K562 (cell line): ENCODE results near the gene RCL1. TPM values are rescaled to one million over a fixed set of nuclear protein-coding genes. Genes with fewer than 3 reads are reported as not detected.

Experiments used
- BACH1 ChIP-seq: fragments of 200-800 bp; sonication (Bioruptor generic); IDR thresholded peaks from 2 replicates; pipeline ENCODE4 v1.6.1; 2016; ENCODE audit warnings: missing genetic modification characterization, missing compliant biosample characterization
- BCOR ChIP-seq: fragments of 450-650 bp; IDR thresholded peaks from 2 replicates; pipeline ENCODE4 v1.6.1; 2016
- CHCHD3 ChIP-seq: fragments of 250-450 bp; sonication (Bioruptor Pico); IDR thresholded peaks from 2 replicates; pipeline ENCODE4 v2.1.2; 2022; ENCODE audit warnings: mild to moderate bottlenecking
- CREM ChIP-seq: IDR thresholded peaks from 2 replicates; pipeline ENCODE4 v1.6.1; 2014; ENCODE audit warnings: antibody characterized with exemption, low read depth
- CUX1 ChIP-seq: fragments of 200-800 bp; sonication (Bioruptor generic); IDR thresholded peaks from 2 replicates; pipeline ENCODE4 v1.6.1; 2016; ENCODE audit warnings: missing genetic modification characterization, missing compliant biosample characterization
- HDAC1 ChIP-seq, 2 experiments: fragments of 450-650 bp; IDR thresholded peaks; 2 replicates each; pipeline ENCODE4 v1.6.1; 2016 to 2017; ENCODE audit warnings: inconsistent platforms in 1 of 2, mild to moderate bottlenecking in 1 of 2, moderate library complexity in 1 of 2
- NFE2 ChIP-seq: IDR thresholded peaks from 2 replicates; pipeline ENCODE4 v1.6.1; 2014; ENCODE audit warnings: antibody characterized with exemption, low read depth
- PHF21A ChIP-seq: fragments of 450-650 bp; IDR thresholded peaks from 2 replicates; pipeline ENCODE4 v1.6.1; 2017; ENCODE audit warnings: low read depth, borderline replicate concordance
- SETDB1 ChIP-seq: IDR thresholded peaks from one replicate; pipeline ENCODE4 v1.6.1; 2012; ENCODE audit warnings: low read length, control low read depth, inconsistent platforms
- TFAP4 ChIP-seq: sonication (generic); formaldehyde crosslinking; IDR thresholded peaks from 2 replicates; pipeline ENCODE4 v1.8.0; 2022; ENCODE audit warnings: missing genetic modification reagents, mild to moderate bottlenecking, moderate library complexity, borderline replicate concordance
- ZEB2 ChIP-seq: fragments of 450-650 bp; IDR thresholded peaks from 2 replicates; pipeline ENCODE4 v1.6.1; 2016
- polyA plus RNA-seq, 8 experiments: library from polyadenylated mRNA; depleted of rRNA in 4 of 8; stranded (reverse) in 5 of 8; unstranded in 3 of 8; fragments of >200 nt; fragmentation: Nextera tagmentation in 2 of 8; fragmentation: Illumina TruSeq in 1 of 8; extraction: Ambion mirVana in 2 of 8; extraction: Trizol in 1 of 8; gene quantifications; 2 replicates each; pipeline versions ENCODE4 v1.2.1 to v1.2.3, GENCODE V29; 2011 to 2014; ENCODE audit warnings: inconsistent platforms in 1 of 8, missing spikeins in 1 of 8
- total RNA-seq, 7 experiments: library from RNA; depleted of rRNA in 6 of 7; stranded (reverse); fragments of >200 nt in 6 of 7; fragmentation: Illumina TruSeq in 2 of 7; extraction: Trizol in 2 of 7; gene quantifications; 2 replicates each; pipeline versions ENCODE4 v1.2.1 to v1.2.3, GENCODE V29; 2011 to 2021; ENCODE audit warnings: low replicate concordance in 1 of 7
- TF ChIP-seq, protein P1 (sequence below): fragments of 250-450 bp; sonication (Bioruptor Pico); IDR thresholded peaks from 2 replicates; pipeline ENCODE4 v1.4.0; 2020; ENCODE audit warnings: mild to moderate bottlenecking, moderate library complexity, borderline replicate concordance
- TF ChIP-seq, protein P2 (sequence below): sonication (generic); formaldehyde crosslinking; IDR thresholded peaks from 2 replicates; pipeline ENCODE4 v1.8.0; 2022; ENCODE audit warnings: mild to moderate bottlenecking, missing genetic modification reagents, borderline replicate concordance

Gene RCL1
- total and polyA plus RNA-seq, 9 of the 15 experiments (the other 6 are each of a cell fraction or from before 2014, with no cell fraction given), result 24.0 to 67.7 (median 38.6) TPM

DNA sequence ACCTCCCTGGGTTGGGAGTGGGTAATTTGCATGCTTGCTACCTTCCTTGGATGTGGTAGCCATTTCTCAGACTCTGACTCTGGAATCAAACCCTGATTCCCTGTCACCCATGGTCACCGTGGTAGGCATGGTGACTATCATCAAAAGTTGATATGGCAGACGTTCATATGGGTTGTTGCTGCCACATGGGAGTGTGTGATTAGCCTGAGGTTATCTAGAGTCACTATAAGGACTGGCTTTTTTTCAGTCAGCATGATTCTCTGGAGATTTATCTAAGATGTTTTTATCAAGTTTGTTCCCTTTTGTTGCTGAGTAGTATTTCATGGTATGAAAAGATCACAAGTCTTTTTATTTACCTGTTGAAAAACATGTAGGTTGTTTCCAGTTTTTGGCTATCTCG lies 7.0 kb downstream of the RCL1 start (continued):
- TF ChIP-seq ZEB2 (peak; percentile 37; the same call in 1 of the 2 replicates), CUX1 (CRISPR knock-in tag) (no peak), BCOR (peak; percentile 62), CHCHD3 (CRISPR knock-in tag) (no peak), NFE2 (peak; percentile 61; the same call in 1 of the 2 replicates), SETDB1 (no peak), CREM (peak; percentile 68; the same call in 1 of the 2 replicates), PHF21A (no peak), BACH1 (tag) (no peak), TFAP4 (CRISPR knock-in tag) (peak; percentile 24; the same call in 1 of the 2 replicates), HDAC1 (IDR thresholded peaks at IDR 0.05) (peak in 1 of 2 experiments; percentile 86; a peak in 2 of 4 replicates)
- TF ChIP-seq, protein P1, sequence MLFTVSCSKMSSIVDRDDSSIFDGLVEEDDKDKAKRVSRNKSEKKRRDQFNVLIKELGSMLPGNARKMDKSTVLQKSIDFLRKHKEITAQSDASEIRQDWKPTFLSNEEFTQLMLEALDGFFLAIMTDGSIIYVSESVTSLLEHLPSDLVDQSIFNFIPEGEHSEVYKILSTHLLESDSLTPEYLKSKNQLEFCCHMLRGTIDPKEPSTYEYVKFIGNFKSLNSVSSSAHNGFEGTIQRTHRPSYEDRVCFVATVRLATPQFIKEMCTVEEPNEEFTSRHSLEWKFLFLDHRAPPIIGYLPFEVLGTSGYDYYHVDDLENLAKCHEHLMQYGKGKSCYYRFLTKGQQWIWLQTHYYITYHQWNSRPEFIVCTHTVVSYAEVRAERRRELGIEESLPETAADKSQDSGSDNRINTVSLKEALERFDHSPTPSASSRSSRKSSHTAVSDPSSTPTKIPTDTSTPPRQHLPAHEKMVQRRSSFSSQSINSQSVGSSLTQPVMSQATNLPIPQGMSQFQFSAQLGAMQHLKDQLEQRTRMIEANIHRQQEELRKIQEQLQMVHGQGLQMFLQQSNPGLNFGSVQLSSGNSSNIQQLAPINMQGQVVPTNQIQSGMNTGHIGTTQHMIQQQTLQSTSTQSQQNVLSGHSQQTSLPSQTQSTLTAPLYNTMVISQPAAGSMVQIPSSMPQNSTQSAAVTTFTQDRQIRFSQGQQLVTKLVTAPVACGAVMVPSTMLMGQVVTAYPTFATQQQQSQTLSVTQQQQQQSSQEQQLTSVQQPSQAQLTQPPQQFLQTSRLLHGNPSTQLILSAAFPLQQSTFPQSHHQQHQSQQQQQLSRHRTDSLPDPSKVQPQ (CRISPR knock-in tag), result 0 out of 2 replicates have a peak, but pooled peaks have one; percentile 30
- TF ChIP-seq, protein P2, sequence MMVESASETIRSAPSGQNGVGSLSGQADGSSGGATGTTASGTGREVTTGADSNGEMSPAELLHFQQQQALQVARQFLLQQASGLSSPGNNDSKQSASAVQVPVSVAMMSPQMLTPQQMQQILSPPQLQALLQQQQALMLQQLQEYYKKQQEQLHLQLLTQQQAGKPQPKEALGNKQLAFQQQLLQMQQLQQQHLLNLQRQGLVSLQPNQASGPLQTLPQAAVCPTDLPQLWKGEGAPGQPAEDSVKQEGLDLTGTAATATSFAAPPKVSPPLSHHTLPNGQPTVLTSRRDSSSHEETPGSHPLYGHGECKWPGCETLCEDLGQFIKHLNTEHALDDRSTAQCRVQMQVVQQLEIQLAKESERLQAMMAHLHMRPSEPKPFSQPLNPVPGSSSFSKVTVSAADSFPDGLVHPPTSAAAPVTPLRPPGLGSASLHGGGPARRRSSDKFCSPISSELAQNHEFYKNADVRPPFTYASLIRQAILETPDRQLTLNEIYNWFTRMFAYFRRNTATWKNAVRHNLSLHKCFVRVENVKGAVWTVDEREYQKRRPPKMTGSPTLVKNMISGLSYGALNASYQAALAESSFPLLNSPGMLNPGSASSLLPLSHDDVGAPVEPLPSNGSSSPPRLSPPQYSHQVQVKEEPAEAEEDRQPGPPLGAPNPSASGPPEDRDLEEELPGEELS (CRISPR knock-in tag), result no peak
